ENCODE results near the gene ESD. TPM values are rescaled to one million over a fixed set of nuclear protein-coding genes. Genes with fewer than 3 reads are reported as not detected.
"Not testable (repeated sequence)": the region's sequence is repeated elsewhere in the genome, so short reads cannot be mapped to it uniquely, and the experiment has no call there.

Gene ESD
- polyA plus RNA-seq, 1 donor: 199 TPM

GRCh38 chr13:46817838-46818476 is 21.0 kb upstream of the ESD start:
- H3K27ac ChIP-seq (ENCODE audit: low read length): no peak overlapping the region
- no peak for DNase-seq
- WGBS (ENCODE audit: insufficient coverage, low lambda C conversion rate): no CpG with 5 or more reads among the region's 13 CpGs
- no peaks in the 10 kb centered on the region for H3K27me3 ChIP-seq (ENCODE audit: control insufficient read depth, insufficient read depth, low read length)
- no peaks in the 10 kb centered on the region for H3K36me3 ChIP-seq (ENCODE audit: control insufficient read depth, insufficient read depth, low read length)
- H3K9me3 ChIP-seq (ENCODE audit: control insufficient read depth, low read depth, low read length): no peaks in the 10 kb centered on the region
- H3K4me1 ChIP-seq (ENCODE audit: control insufficient read depth, insufficient read depth, low read length): no peaks in the 10 kb centered on the region
- H3K4me3 ChIP-seq (ENCODE audit: low read length): no peak overlapping the region

- no peaks in the 10 kb centered on the region for H3K36me3 ChIP-seq (ENCODE audit: control insufficient read depth, insufficient read depth, low read length)
- no peak overlapping the region for H3K27ac ChIP-seq (ENCODE audit: low read length)
- no CpG with 5 or more reads among the region's 1 CpG for WGBS (ENCODE audit: insufficient coverage, low lambda C conversion rate)
- no peaks in the 10 kb centered on the region for H3K27me3 ChIP-seq (ENCODE audit: control insufficient read depth, insufficient read depth, low read length)
- no peaks in the 10 kb centered on the region for H3K4me1 ChIP-seq (ENCODE audit: control insufficient read depth, insufficient read depth, low read length)
- no peaks in the 10 kb centered on the region for H3K9me3 ChIP-seq (ENCODE audit: control insufficient read depth, low read depth, low read length)
- H3K4me3 ChIP-seq (ENCODE audit: low read length): no peak overlapping the region
- no peak for DNase-seq
Measured at GRCh38 chr13:46817095-46817494, 20.1 kb upstream of the ESD start.

DNA sequence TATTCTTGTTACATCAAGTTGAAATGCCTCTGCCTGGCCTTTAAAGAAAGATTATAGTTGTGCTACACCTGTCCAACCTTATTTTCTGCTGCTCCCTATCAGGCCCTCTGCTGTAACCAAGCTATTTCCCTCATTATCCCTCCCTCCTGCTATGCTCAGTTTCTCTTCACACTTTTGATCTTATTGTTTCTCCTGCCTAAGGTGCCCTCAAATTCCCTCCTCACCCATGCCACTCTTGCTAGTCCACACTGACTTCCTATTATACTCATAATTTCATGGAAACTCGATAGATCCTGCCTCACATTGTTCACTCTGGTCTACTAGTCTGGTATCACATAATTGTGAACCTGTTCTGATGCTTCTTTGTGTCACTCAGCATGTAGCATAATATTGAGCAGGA is 19.4 kb upstream of the ESD start:
- no peaks in the 10 kb centered on the region for H3K27me3 ChIP-seq (ENCODE audit: control insufficient read depth, insufficient read depth, low read length)
- H3K4me3 ChIP-seq (ENCODE audit: low read length): no peak overlapping the region
- 83% methylated on average over 1 of the region's 1 CpG for WGBS (ENCODE audit: insufficient coverage, low lambda C conversion rate)
- H3K4me1 ChIP-seq (ENCODE audit: control insufficient read depth, insufficient read depth, low read length): no peaks in the 10 kb centered on the region
- no peak for DNase-seq
- no peaks in the 10 kb centered on the region for H3K9me3 ChIP-seq (ENCODE audit: control insufficient read depth, low read depth, low read length)
- no peaks in the 10 kb centered on the region for H3K36me3 ChIP-seq (ENCODE audit: control insufficient read depth, insufficient read depth, low read length)
- no peak overlapping the region for H3K27ac ChIP-seq (ENCODE audit: low read length)

GRCh38 chr13:46812301-46812797 is 15.4 kb upstream of the ESD start:
- Histone ChIP-seq H3K9me3 (ENCODE audit: control insufficient read depth, low read depth, low read length) (no peaks in the 10 kb centered on the region), H3K27me3 (ENCODE audit: control insufficient read depth, insufficient read depth, low read length) (no peaks in the 10 kb centered on the region), H3K36me3 (ENCODE audit: control insufficient read depth, insufficient read depth, low read length) (no peaks in the 10 kb centered on the region), H3K4me3 (ENCODE audit: low read length) (no peak overlapping the region), H3K27ac (ENCODE audit: low read length) (no peak overlapping the region), H3K4me1 (ENCODE audit: control insufficient read depth, insufficient read depth, low read length) (no peaks in the 10 kb centered on the region)
- DNase-seq: no peak

DNA sequence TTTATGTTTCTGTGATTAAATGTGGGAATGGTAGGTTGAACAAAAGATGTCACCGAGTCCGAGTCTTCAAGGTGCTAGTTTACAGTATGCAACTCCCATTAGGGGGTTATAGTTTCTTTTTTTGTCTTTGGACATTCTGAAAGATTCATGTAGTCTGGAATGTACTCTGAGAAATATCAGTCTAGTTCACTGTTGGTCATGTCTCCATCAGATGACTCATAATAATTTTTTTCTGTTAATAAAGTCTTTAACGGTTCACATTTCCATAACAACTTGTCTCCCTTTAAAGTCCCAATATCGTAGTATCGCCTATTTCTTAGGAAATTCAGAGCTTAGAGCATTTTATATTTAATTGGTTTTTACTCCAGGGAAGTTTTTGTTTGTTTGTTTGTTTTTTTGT is 13.5 kb upstream of the ESD start:
- Histone ChIP-seq H3K4me1 (ENCODE audit: control insufficient read depth, insufficient read depth, low read length) (no peaks in the 10 kb centered on the region), H3K4me3 (ENCODE audit: low read length) (no peak overlapping the region), H3K27ac (ENCODE audit: low read length) (no peak overlapping the region), H3K9me3 (ENCODE audit: control insufficient read depth, low read depth, low read length) (no peaks in the 10 kb centered on the region), H3K27me3 (ENCODE audit: control insufficient read depth, insufficient read depth, low read length) (no peaks in the 10 kb centered on the region), H3K36me3 (ENCODE audit: control insufficient read depth, insufficient read depth, low read length) (no peaks in the 10 kb centered on the region)
- 100% methylated on average over 2 of the region's 5 CpGs for WGBS (ENCODE audit: insufficient coverage, low lambda C conversion rate)
- DNase-seq: no peak

DNA sequence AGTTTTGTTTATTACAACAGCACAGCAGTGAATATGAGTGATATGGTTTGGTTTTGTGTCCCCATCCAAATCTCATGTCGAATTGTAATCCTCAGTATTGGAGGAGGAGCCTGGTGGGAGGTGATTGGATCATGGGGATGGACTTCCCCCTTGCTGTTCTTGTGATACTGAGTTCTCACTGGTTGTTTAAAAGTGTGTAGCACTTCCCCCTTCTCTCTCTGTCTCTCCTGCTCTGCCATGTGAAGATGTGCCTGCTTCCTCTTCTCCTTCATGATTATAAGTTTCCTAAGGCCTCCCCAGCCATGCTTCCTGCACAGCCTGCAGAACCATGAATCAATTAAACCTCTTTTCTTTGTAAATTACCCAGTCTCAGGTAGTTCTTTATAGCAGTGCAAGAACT is 8.0 kb upstream of the ESD start:
- not testable (repeated sequence) for H3K27me3 ChIP-seq (ENCODE audit: control insufficient read depth, insufficient read depth, low read length); H3K9me3 ChIP-seq (ENCODE audit: control insufficient read depth, low read depth, low read length); DNase-seq; H3K4me1 ChIP-seq (ENCODE audit: control insufficient read depth, insufficient read depth, low read length); H3K27ac ChIP-seq (ENCODE audit: low read length); H3K4me3 ChIP-seq (ENCODE audit: low read length); H3K36me3 ChIP-seq (ENCODE audit: control insufficient read depth, insufficient read depth, low read length)
- no CpG with 5 or more reads among the region's 1 CpG for WGBS (ENCODE audit: insufficient coverage, low lambda C conversion rate)

DNA sequence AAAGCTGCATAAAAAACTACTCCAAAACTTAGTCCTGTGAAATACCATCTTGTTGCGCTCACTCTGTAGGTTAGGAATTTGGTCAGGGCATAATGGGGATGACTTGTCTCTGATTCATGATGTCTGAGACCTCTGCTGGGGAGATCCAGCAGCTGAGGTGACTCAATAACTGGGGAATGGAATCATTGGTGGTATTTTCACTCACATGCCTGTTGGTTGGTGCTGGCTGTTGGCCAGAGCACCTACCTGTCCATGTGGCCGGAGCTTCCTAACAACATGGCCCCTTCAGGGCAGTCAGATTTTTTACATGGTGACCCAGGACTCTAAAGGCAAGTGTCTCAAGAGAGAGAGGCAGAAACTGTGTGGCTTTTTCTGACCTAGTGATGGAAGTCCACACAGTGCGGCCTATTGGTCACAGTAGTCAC is 7.4 kb upstream of the ESD start:
- Histone ChIP-seq H3K36me3 (ENCODE audit: control insufficient read depth, insufficient read depth, low read length) (no peaks in the 10 kb centered on the region), H3K9me3 (ENCODE audit: control insufficient read depth, low read depth, low read length) (no peaks in the 10 kb centered on the region), H3K4me3 (ENCODE audit: low read length) (no peak overlapping the region), H3K4me1 (ENCODE audit: control insufficient read depth, insufficient read depth, low read length) (peaks cover 3% of the 10 kb centered on the region), H3K27me3 (ENCODE audit: control insufficient read depth, insufficient read depth, low read length) (no peaks in the 10 kb centered on the region), H3K27ac (ENCODE audit: low read length) (no peak overlapping the region)
- DNase-seq: no peak
- WGBS (ENCODE audit: insufficient coverage, low lambda C conversion rate): no CpG with 5 or more reads among the region's 3 CpGs

DNA sequence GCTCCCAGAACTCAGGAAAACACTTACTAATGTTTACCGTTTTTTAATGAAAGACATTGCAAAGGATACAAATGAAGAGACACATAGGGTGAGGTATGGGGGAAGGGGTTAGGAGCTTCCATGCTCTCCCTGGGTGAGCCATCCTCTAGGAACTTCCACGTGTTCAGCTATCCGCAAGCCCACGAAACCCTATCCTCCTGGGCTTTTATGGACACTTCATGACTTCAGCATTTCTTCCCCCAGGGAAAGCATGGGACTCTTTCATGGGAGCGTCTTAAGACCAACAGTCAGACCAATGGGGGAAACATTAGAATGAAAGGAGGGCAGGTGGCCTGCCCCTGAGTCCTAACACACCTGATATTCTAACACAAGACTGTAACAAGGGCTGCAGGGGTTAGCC is 6.6 kb upstream of the ESD start:
- no peak overlapping the region for H3K27ac ChIP-seq (ENCODE audit: low read length)
- peaks cover 7% of the 10 kb centered on the region for H3K4me1 ChIP-seq (ENCODE audit: control insufficient read depth, insufficient read depth, low read length)
- no peak overlapping the region for H3K4me3 ChIP-seq (ENCODE audit: low read length)
- H3K9me3 ChIP-seq (ENCODE audit: control insufficient read depth, low read depth, low read length): no peaks in the 10 kb centered on the region
- no peaks in the 10 kb centered on the region for H3K27me3 ChIP-seq (ENCODE audit: control insufficient read depth, insufficient read depth, low read length)
- H3K36me3 ChIP-seq (ENCODE audit: control insufficient read depth, insufficient read depth, low read length): no peaks in the 10 kb centered on the region
- no peak for DNase-seq
- no CpG with 5 or more reads among the region's 5 CpGs for WGBS (ENCODE audit: insufficient coverage, low lambda C conversion rate)

DNA sequence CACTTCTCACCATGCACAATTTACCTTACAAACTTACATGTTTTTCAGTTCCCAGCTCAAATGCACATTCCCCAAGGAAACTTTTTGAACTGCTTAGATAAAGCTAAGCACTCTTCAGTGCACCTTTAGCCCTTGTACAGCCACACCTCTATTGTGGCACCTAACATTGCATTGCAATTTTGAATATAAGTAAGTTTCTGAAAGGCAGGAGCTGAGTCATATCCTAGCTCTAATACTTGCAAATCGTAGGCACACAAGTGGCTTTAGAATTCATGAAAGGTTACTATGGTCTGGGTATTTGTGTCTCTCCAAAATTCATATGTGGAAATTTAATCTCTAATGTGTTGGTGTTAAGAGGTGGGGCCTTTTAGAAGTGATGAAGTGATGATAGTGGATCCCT is 4.9 kb upstream of the ESD start:
- Histone ChIP-seq H3K4me3 (ENCODE audit: low read length) (no peak overlapping the region), H3K27ac (ENCODE audit: low read length) (no peak overlapping the region), H3K9me3 (ENCODE audit: control insufficient read depth, low read depth, low read length) (no peaks in the 10 kb centered on the region), H3K36me3 (ENCODE audit: control insufficient read depth, insufficient read depth, low read length) (no peaks in the 10 kb centered on the region), H3K4me1 (ENCODE audit: control insufficient read depth, insufficient read depth, low read length) (peaks cover 12% of the 10 kb centered on the region), H3K27me3 (ENCODE audit: control insufficient read depth, insufficient read depth, low read length) (no peaks in the 10 kb centered on the region)
- peak in 1 of 2 donors; percentile 37 for DNase-seq
- no CpG with 5 or more reads among the region's 1 CpG for WGBS (ENCODE audit: insufficient coverage, low lambda C conversion rate)

GRCh38 chr13:46799139-46799538 is 2.2 kb upstream of the ESD start:
- H3K4me1 ChIP-seq (ENCODE audit: control insufficient read depth, insufficient read depth, low read length): peaks cover 14% of the 10 kb centered on the region
- H3K9me3 ChIP-seq (ENCODE audit: control insufficient read depth, low read depth, low read length): no peaks in the 10 kb centered on the region
- no peak overlapping the region for H3K4me3 ChIP-seq (ENCODE audit: low read length)
- no peak overlapping the region for H3K27ac ChIP-seq (ENCODE audit: low read length)
- no peak for DNase-seq
- no peaks in the 10 kb centered on the region for H3K27me3 ChIP-seq (ENCODE audit: control insufficient read depth, insufficient read depth, low read length)
- WGBS (ENCODE audit: insufficient coverage, low lambda C conversion rate): 100% methylated on average over 2 of the region's 4 CpGs
- H3K36me3 ChIP-seq (ENCODE audit: control insufficient read depth, insufficient read depth, low read length): no peaks in the 10 kb centered on the region

- no peaks in the 10 kb centered on the region for H3K9me3 ChIP-seq (ENCODE audit: control insufficient read depth, low read depth, low read length)
- H3K4me3 ChIP-seq (ENCODE audit: low read length): peak overlapping the region; percentile 86
- no peaks in the 10 kb centered on the region for H3K27me3 ChIP-seq (ENCODE audit: control insufficient read depth, insufficient read depth, low read length)
- H3K27ac ChIP-seq (ENCODE audit: low read length): peak overlapping the region; percentile 96
- H3K36me3 ChIP-seq (ENCODE audit: control insufficient read depth, insufficient read depth, low read length): no peaks in the 10 kb centered on the region
- WGBS (ENCODE audit: insufficient coverage, low lambda C conversion rate): 0% methylated on average over 3 of the region's 9 CpGs
- DNase-seq: peak; percentile 31 to 79
- H3K4me1 ChIP-seq (ENCODE audit: control insufficient read depth, insufficient read depth, low read length): peaks cover 14% of the 10 kb centered on the region
Measured at GRCh38 chr13:46797501-46798237, 708 bp upstream of the ESD start.

Data from large intestine (tissue), 3 donors.